ENCODE measurements around the gene TMED4. TPM values are rescaled to one million over a fixed set of nuclear protein-coding genes. Genes with fewer than 3 reads are reported as not detected.

The TMED4 gene
- total RNA-seq, 1 experiment from 2014 or later = 79.5 TPM

DNA sequence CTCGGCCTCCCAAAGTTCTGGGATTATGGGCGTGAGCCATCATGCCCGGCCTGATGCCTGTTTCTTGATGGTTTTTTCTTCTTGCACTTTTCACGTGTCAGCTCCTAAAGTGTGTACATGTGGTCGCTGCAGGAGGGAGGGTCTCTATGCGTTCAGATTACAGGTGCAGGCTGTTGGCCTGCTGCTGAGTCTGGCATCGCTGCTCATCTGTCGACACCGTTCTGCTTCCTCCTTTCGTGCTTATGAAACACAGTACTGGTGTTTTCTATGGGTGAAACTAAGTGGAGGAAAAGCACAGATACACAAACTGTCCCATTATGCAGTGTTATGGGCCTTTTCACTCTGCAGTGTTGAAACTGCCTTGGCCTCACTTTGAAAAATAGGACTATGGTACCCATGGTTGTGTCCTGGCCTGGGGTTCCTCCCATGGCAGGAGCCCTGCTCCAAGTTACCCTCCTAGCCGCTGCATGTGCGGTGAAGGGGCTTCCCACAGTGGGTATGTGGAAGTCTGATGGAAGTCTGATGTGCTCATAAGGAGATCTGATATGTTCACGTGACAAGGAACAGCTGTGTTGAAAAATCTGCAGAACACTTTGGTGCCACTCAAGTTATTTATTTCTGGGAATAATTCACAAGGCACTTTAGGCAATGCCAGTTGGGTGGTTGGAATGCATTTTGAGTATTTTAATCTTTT lies 47.9 kb upstream of the TMED4 start:
- intact Hi-C loops (cut with micrococcal nuclease; ENCODE audit: unreplicated experiment) = no loop called here
- no peaks in the 10 kb centered on the region for H3K4me1 ChIP-seq (ENCODE audit: insufficient read depth, low read length, poor library complexity, severe bottlenecking)
- no peaks in the 10 kb centered on the region for H3K9me3 ChIP-seq (ENCODE audit: low read depth, low read length, poor library complexity, severe bottlenecking)
- TF ChIP-seq EZH2 (IDR thresholded peaks at IDR 0.05; ENCODE audit: borderline replicate concordance, low read depth, low read length, poor library complexity, severe bottlenecking) (no peak), CTCF (conservative IDR thresholded peaks at IDR 0.05; ENCODE audit: low read depth, low read length) (no peak)
- no peak for DNase-seq (ENCODE audit: low spot score)
- H3K27ac ChIP-seq (ENCODE audit: low read depth, low read length, poor library complexity, severe bottlenecking) = no peak overlapping the region
- CTCF ChIA-PET = no interaction called here
- no peaks in the 10 kb centered on the region for H3K27me3 ChIP-seq (replicated peaks; ENCODE audit: insufficient read depth, low read depth, low read length, poor library complexity)
- no peak overlapping the region for H3K4me3 ChIP-seq (ENCODE audit: low read depth, low read length, poor library complexity, severe bottlenecking)
- POLR2A ChIA-PET (ENCODE audit: low non-redundant PET) = no interaction called here
- BruUV-seq (replicated peaks) = no TSS peak
- peaks cover 15% of the 10 kb centered on the region for H3K36me3 ChIP-seq (ENCODE audit: insufficient read depth, low read length, poor library complexity, severe bottlenecking)

- Histone ChIP-seq H3K36me3 (ENCODE audit: insufficient read depth, low read length, poor library complexity, severe bottlenecking) (peaks cover 15% of the 10 kb centered on the region), H3K27ac (ENCODE audit: low read depth, low read length, poor library complexity, severe bottlenecking) (no peak overlapping the region), H3K4me1 (ENCODE audit: insufficient read depth, low read length, poor library complexity, severe bottlenecking) (no peaks in the 10 kb centered on the region), H3K27me3 (replicated peaks; ENCODE audit: insufficient read depth, low read depth, low read length, poor library complexity) (no peaks in the 10 kb centered on the region), H3K9me3 (ENCODE audit: low read depth, low read length, poor library complexity, severe bottlenecking) (no peaks in the 10 kb centered on the region), H3K4me3 (ENCODE audit: low read depth, low read length, poor library complexity, severe bottlenecking) (no peak overlapping the region)
- POLR2A ChIA-PET (ENCODE audit: low non-redundant PET) = no interaction called here
- TF ChIP-seq CTCF (conservative IDR thresholded peaks at IDR 0.05; ENCODE audit: low read depth, low read length) = no peak
- no peak for TF ChIP-seq EZH2 (IDR thresholded peaks at IDR 0.05; ENCODE audit: borderline replicate concordance, low read depth, low read length, poor library complexity, severe bottlenecking)
- no TSS peak for BruUV-seq (replicated peaks)
- CTCF ChIA-PET = interaction anchor here (0.6 kb wide), 1 partner anchor 607 kb away, joined by 3 read pairs; no protein-coding TSS in a partner anchor
- intact Hi-C loops (cut with micrococcal nuclease; ENCODE audit: unreplicated experiment) = no loop called here
- DNase-seq (ENCODE audit: low spot score) = no peak
Measured at GRCh38 chr7:44626620-44627019, 44.6 kb upstream of the TMED4 start.

- DNase-seq (ENCODE audit: low spot score) = no peak
- no peak for TF ChIP-seq CTCF (conservative IDR thresholded peaks at IDR 0.05; ENCODE audit: low read depth, low read length)
- no peak for TF ChIP-seq EZH2 (IDR thresholded peaks at IDR 0.05; ENCODE audit: borderline replicate concordance, low read depth, low read length, poor library complexity, severe bottlenecking)
- no TSS peak for BruUV-seq (replicated peaks)
- Histone ChIP-seq H3K4me3 (ENCODE audit: low read depth, low read length, poor library complexity, severe bottlenecking) (no peak overlapping the region), H3K27ac (ENCODE audit: low read depth, low read length, poor library complexity, severe bottlenecking) (no peak overlapping the region), H3K9me3 (ENCODE audit: low read depth, low read length, poor library complexity, severe bottlenecking) (no peaks in the 10 kb centered on the region), H3K36me3 (ENCODE audit: insufficient read depth, low read length, poor library complexity, severe bottlenecking) (peaks cover 15% of the 10 kb centered on the region), H3K27me3 (replicated peaks; ENCODE audit: insufficient read depth, low read depth, low read length, poor library complexity) (no peaks in the 10 kb centered on the region), H3K4me1 (ENCODE audit: insufficient read depth, low read length, poor library complexity, severe bottlenecking) (no peaks in the 10 kb centered on the region)
- POLR2A ChIA-PET (ENCODE audit: low non-redundant PET) = no interaction called here
- CTCF ChIA-PET = interaction anchor here (0.6 kb wide), 1 partner anchor 606 kb away, joined by 3 read pairs; no protein-coding TSS in a partner anchor
- intact Hi-C loops (cut with micrococcal nuclease; ENCODE audit: unreplicated experiment) = no loop called here
Measured at GRCh38 chr7:44625526-44626471, 43.8 kb upstream of the TMED4 start.
